HCT116 (cell line): ENCODE results near the gene ZNF25. TPM values are rescaled to one million over a fixed set of nuclear protein-coding genes. Genes with fewer than 3 reads are reported as not detected.

Experiments
- ATAC-seq: fragments of 200-7000 bp; cut with Tn5 transposase; 2 replicates; pipeline ENCODE4 v1.9.1; 2020; ENCODE audit warnings: mild to moderate bottlenecking, moderate library complexity
- BruUV-seq: library from RNA; stranded (reverse); fragments of 400-500 nt; replicated peaks from 2 replicates; lab custom pipeline; 2021; lab: Mats Ljungman, UMichigan
- CTCF ChIA-PET: fragments of 300-600 bp; sonication (Branson Sonifier 250); formaldehyde crosslinking; loops from one replicate; lab custom pipeline; 2021; ENCODE audit warnings: antibody characterized with exemption; lab: Charles Lee
- POLR2A ChIA-PET: fragments of 300-600, 350-600 bp; sonication (Branson Sonifier 250); formaldehyde crosslinking; loops from one replicate; lab custom pipeline; 2021; ENCODE audit warnings: antibody characterized with exemption; lab: Charles Lee
- RAD21 ChIA-PET, 2 experiments: fragments of 300-600 bp; sonication (Branson Sonifier 250); formaldehyde crosslinking; loops; one replicate each; lab custom pipeline; 2023; ENCODE audit warnings: low total read pairs in 2 of 2; ENCODE audit not compliant: uncharacterized antibody in 2 of 2, unreplicated experiment in 2 of 2, low non-redundant PET in 1 of 2; lab: Charles Lee
- DNase-seq: peaks from one replicate; pipeline ENCODE4 v3.0.0-alpha.2; 2010; ENCODE audit warnings: low read depth, low spot score
- H2AFZ ChIP-seq: fragments of 200-600 bp; shearing (Covaris generic), sonication (generic); 2 replicates; pipeline ENCODE4 v1.6.1; 2017; ENCODE audit warnings: low read depth, mixed run types, mixed read lengths, antibody characterized with exemption, low read length; ENCODE audit not compliant: poor library complexity, severe bottlenecking
- H3K27ac ChIP-seq: 2 replicates; pipeline ENCODE4 v1.5.1; 2012; ENCODE audit warnings: low read depth, low read length
- H3K27me3 ChIP-seq: fragments of 200-600 bp; sonication (generic); 2 replicates; pipeline ENCODE4 v1.6.1; 2016; ENCODE audit warnings: mixed run types, low read length, mixed read lengths; ENCODE audit not compliant: insufficient read depth
- H3K36me3 ChIP-seq, 2 experiments: fragments of 200-500 bp in 1 of 2; fragments of 200-600 bp in 1 of 2; sonication (Bioruptor generic) in 1 of 2; sonication (generic) in 1 of 2; 2 replicates each; pipeline versions ENCODE4 v1.5.1 to v1.6.1; 2014 to 2016; ENCODE audit warnings: low read length in 2 of 2, inconsistent platforms in 1 of 2, mixed read lengths in 1 of 2, mixed run types in 1 of 2; ENCODE audit not compliant: insufficient read depth in 2 of 2, control insufficient read depth in 1 of 2
- H3K4me1 ChIP-seq, 2 experiments: fragments of 200-600 bp in 1 of 2; sonication (generic) in 1 of 2; 2 replicates each; pipeline versions ENCODE4 v1.5.1 to v1.6.1; 2012 to 2017; ENCODE audit warnings: low read length in 2 of 2, inconsistent platforms in 1 of 2, mild to moderate bottlenecking in 1 of 2, mixed read lengths in 1 of 2, mixed run types in 1 of 2, moderate library complexity in 1 of 2; ENCODE audit not compliant: insufficient read depth in 2 of 2, control insufficient read depth in 1 of 2
- H3K4me2 ChIP-seq: fragments of 200-600 bp; sonication (generic); 2 replicates; pipeline ENCODE4 v1.6.1; 2017; ENCODE audit warnings: mixed run types, low read length, mixed read lengths
- H3K4me3 ChIP-seq, 2 experiments: fragments of 200-600 bp in 1 of 2; sonication (generic) in 1 of 2; replicated peaks in 1 of 2; 2 replicates each; pipeline ENCODE4 v1.5.1; 2011 to 2016; ENCODE audit warnings: low read length in 2 of 2, control low read depth in 1 of 2, low read depth in 1 of 2, mild to moderate bottlenecking in 1 of 2, mixed read lengths in 1 of 2, mixed run types in 1 of 2
- H3K79me2 ChIP-seq: fragments of 200-600 bp; sonication (generic); 2 replicates; pipeline ENCODE4 v1.6.1; 2017; ENCODE audit warnings: mild to moderate bottlenecking, mixed run types, low read length, moderate library complexity, mixed read lengths; ENCODE audit not compliant: insufficient read depth
- H3K9ac ChIP-seq: fragments of 200-600 bp; sonication (generic); 2 replicates; pipeline ENCODE4 v1.6.1; 2016; ENCODE audit warnings: low read length, mixed read lengths
- H3K9me2 ChIP-seq: fragments of 200-600 bp; sonication (generic), shearing (Covaris generic); 2 replicates; pipeline ENCODE4 v1.6.1; 2017; ENCODE audit warnings: mixed run types, mild to moderate bottlenecking, moderate library complexity; ENCODE audit not compliant: insufficient read depth
- H3K9me3 ChIP-seq, 2 experiments: fragments of 200-500 bp in 1 of 2; fragments of 200-600 bp in 1 of 2; sonication (Bioruptor generic) in 1 of 2; sonication (generic) in 1 of 2; 2 replicates each; pipeline ENCODE4 v1.6.1; 2014 to 2017; ENCODE audit warnings: low read length in 2 of 2, mixed read lengths in 2 of 2, inconsistent platforms in 1 of 2, low read depth in 1 of 2, mild to moderate bottlenecking in 1 of 2, mixed run types in 1 of 2, moderate library complexity in 1 of 2; ENCODE audit not compliant: control insufficient read depth in 1 of 2, insufficient read depth in 1 of 2
- H4K20me1 ChIP-seq: fragments of 200-600 bp; sonication (generic), shearing (Covaris generic); 2 replicates; pipeline ENCODE4 v1.6.1; 2017; ENCODE audit warnings: mixed run types, mild to moderate bottlenecking, moderate library complexity; ENCODE audit not compliant: insufficient read depth
- CBX3 ChIP-seq: IDR thresholded peaks from 2 replicates; pipeline ENCODE4 v1.6.1; 2012; ENCODE audit warnings: low read depth
- EGR1 ChIP-seq: IDR thresholded peaks from 2 replicates; pipeline ENCODE4 v1.6.1; 2012; ENCODE audit warnings: low read depth
- EZH2 ChIP-seq: fragments of 200-600 bp; sonication (generic); IDR thresholded peaks from 2 replicates; pipeline ENCODE4 v1.6.1; 2017; ENCODE audit warnings: antibody characterized with exemption, mixed run types
- FOSL1 ChIP-seq: IDR thresholded peaks from 2 replicates; pipeline ENCODE4 v1.6.1; 2012; ENCODE audit warnings: low read depth
- POLR2AphosphoS5 ChIP-seq: IDR thresholded peaks from 2 replicates; pipeline ENCODE4 v1.6.1; 2011; ENCODE audit warnings: mild to moderate bottlenecking, low read depth, low read length, moderate library complexity
- SP1 ChIP-seq: IDR thresholded peaks from 2 replicates; pipeline ENCODE4 v1.6.1; 2012; ENCODE audit warnings: low read depth
- TCF7L2 ChIP-seq: IDR thresholded peaks from 2 replicates; pipeline ENCODE4 v1.7.0; 2011; ENCODE audit warnings: borderline replicate concordance, inconsistent platforms; ENCODE audit not compliant: insufficient read depth, insufficient read length; ENCODE audit errors: extremely low read depth
- ZFX ChIP-seq: fragments of 450-650 bp; IDR thresholded peaks from 2 replicates; pipeline ENCODE4 v1.6.1; 2017
- intact Hi-C: fragments of 100-400 bp; cut with micrococcal nuclease; formaldehyde crosslinking; loops from 2 replicates; pipeline ENCODE4 v1.10.0; 2022
- total RNA-seq: library from RNA; stranded (reverse); gene quantifications from one replicate; pipeline ENCODE4 v1.2.1, GENCODE V29; 2021; ENCODE audit not compliant: unreplicated experiment
- TF ChIP-seq, protein P1 (sequence below): IDR thresholded peaks from 2 replicates; pipeline ENCODE4 v1.6.1; 2012
- TF ChIP-seq, protein P2 (sequence below), 3 experiments: fragments of 200-600 bp in 1 of 3; sonication (generic) in 1 of 3; IDR thresholded peaks in 2 of 3; conservative IDR thresholded peaks in 1 of 3; 2 replicates each; pipeline ENCODE4 v1.5.1; 2012 to 2017; ENCODE audit warnings: low read depth in 2 of 3, low read length in 2 of 3, antibody characterized with exemption in 1 of 3, borderline replicate concordance in 1 of 3, control low read depth in 1 of 3, mild to moderate bottlenecking in 1 of 3, mixed read lengths in 1 of 3, mixed run types in 1 of 3, moderate library complexity in 1 of 3; ENCODE audit not compliant: insufficient read depth in 1 of 3

Gene ZNF25
- total RNA-seq, 1 experiment from 2014 or later, result 4.6 TPM

DNA sequence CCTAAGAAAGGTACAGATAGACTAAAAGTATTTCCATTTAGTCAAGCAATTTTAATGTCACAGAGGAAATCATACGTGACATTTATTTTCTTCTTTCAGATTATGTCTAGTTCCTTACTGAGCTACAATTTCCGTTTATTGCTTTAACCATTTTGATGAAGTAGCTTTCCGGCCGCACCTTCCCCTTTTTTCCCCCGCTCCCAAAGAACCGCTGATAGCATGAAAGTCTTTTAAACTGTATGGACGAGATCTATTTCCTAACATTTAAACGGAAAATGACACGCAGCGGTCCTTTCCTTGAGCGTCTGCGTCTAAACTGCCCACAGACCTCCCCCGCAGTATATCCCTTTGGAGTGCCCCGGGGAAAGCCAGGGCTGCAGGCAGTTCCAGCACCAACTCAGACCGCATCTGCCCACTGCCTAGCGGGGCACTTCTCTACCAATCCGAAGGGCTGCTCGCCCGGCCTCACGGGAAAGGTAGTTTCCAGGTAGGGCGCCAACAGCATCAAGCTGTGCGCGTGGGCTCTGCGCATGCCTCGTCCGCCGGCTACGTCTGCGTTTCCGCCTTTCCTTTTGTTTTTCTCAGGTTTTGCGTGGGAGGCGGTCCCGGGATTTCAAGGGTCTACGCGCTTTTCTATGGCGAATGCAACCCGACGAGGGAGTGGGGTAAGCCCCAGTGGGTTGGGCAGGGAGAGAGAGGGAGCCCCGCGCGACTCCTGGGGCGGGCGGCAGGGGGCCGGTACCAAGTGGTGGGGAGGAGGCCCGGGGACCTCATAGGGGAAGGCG, 33.9 kb upstream of the ZNF25 start, which contains the start of gene ZNF33A (continued):
- TF ChIP-seq EGR1 (peak; percentile 89), EZH2 (no peak), ZFX (0 out of 2 replicates have a peak, but pooled peaks have one; percentile 70), POLR2AphosphoS5 (peak; percentile 83), SP1 (peak; percentile 21; the same call in 1 of the 2 replicates)

DNA sequence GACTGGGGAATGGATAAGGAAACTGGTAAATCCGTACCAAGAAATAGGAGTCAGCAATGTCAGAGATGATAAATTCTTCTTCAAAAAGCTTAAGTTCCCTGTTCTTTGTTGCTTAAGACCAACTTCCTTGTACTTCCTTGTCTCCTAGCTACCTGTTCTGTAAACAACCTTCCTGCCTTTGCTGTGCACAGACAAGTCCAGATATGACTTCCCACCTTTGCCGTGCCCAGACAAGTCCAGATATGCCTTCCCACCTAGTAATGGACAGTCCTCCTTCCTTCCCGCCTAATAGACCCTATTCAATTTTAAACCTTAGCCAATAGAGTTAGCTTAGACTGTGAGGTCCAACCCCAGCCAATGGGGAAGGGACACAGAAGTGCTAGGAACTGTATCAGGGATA, 31.5 kb upstream of the ZNF25 start:
- Histone ChIP-seq H3K9ac (no peak overlapping the region), H3K9me3 (no peaks in the 10 kb centered on the region), H3K4me3 (no peak overlapping the region), H3K9me2 (no peaks in the 10 kb centered on the region), H3K4me1 (peaks cover 0 to 16% of the 10 kb centered on the region in 2 experiments; a peak in 2 of 4 replicates), H3K27me3 (no peaks in the 10 kb centered on the region), H3K4me2 (no peak overlapping the region), H3K36me3 (no peaks in the 10 kb centered on the region), H3K27ac (no peak overlapping the region), H3K79me2 (peaks cover 14% of the 10 kb centered on the region), H2AFZ (no peak overlapping the region), H4K20me1 (no peaks in the 10 kb centered on the region)
- RAD21 ChIA-PET, result no interaction called here
- TF ChIP-seq TCF7L2, result no peak
- no peak for TF ChIP-seq CBX3
- TF ChIP-seq FOSL1, result no peak
- TF ChIP-seq, protein P1, sequence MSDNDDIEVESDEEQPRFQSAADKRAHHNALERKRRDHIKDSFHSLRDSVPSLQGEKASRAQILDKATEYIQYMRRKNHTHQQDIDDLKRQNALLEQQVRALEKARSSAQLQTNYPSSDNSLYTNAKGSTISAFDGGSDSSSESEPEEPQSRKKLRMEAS, result no peak
- TF ChIP-seq, protein P2, sequence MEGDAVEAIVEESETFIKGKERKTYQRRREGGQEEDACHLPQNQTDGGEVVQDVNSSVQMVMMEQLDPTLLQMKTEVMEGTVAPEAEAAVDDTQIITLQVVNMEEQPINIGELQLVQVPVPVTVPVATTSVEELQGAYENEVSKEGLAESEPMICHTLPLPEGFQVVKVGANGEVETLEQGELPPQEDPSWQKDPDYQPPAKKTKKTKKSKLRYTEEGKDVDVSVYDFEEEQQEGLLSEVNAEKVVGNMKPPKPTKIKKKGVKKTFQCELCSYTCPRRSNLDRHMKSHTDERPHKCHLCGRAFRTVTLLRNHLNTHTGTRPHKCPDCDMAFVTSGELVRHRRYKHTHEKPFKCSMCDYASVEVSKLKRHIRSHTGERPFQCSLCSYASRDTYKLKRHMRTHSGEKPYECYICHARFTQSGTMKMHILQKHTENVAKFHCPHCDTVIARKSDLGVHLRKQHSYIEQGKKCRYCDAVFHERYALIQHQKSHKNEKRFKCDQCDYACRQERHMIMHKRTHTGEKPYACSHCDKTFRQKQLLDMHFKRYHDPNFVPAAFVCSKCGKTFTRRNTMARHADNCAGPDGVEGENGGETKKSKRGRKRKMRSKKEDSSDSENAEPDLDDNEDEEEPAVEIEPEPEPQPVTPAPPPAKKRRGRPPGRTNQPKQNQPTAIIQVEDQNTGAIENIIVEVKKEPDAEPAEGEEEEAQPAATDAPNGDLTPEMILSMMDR (IDR thresholded peaks at IDR 0.05 in 2 of 3, conservative IDR thresholded peaks at IDR 0.05 in 1 of 3; ENCODE audit: borderline replicate concordance in 1 of 3, insufficient read depth in 1 of 3, low read depth in 2 of 3, low read length in 2 of 3), result no peak
- ATAC-seq (no peak), DNase-seq (no peak)
- CTCF ChIA-PET, result no interaction called here
- no TSS peak for BruUV-seq
- intact Hi-C loops, result no loop called here
- POLR2A ChIA-PET, result no interaction called here
